NCI-H1105 (cell line): ENCODE measurements around the gene HRCT1.
"Not testable (repeated sequence)": the region's sequence is repeated elsewhere in the genome, so short reads cannot be mapped to it uniquely, and the experiment has no call there.

Experiments used
- DNase-seq: peaks from one replicate; lab custom pipeline; 2025; lab: John Stamatoyannopoulos, UW

Gene HRCT1

DNA sequence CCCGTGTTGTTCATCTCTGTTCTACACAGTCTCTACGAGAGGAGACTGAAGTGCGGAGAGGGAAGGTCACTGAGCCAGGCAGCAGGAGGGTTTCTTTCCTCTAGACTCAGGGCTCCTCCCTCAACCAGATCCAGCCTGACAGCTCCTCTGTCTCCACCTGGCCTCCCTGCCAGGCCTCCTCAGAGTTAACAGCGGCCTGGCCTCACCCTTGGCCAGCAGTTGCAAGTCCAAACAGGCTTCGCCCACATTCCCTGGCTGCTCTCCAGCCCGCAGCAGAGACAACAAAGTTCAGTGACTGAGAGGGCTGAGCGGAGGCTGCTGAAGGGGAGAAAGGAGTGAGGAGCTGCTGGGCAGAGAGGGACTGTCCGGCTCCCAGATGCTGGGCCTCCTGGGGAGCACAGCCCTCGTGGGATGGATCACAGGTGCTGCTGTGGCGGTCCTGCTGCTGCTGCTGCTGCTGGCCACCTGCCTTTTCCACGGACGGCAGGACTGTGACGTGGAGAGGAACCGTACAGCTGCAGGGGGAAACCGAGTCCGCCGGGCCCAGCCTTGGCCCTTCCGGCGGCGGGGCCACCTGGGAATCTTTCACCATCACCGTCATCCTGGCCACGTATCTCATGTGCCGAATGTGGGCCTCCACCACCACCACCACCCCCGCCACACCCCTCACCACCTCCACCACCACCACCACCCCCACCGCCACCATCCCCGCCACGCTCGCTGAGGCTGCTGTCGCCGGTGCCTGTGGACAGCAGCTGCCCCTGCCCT, at the start of gene HRCT1:
TSS of gene HRCT1 (plus strand) at position 291 of the 768 bp plus-strand sequence. CDS start at position 377, 86 bp downstream.
- DNase-seq = peak; percentile 85

DNA sequence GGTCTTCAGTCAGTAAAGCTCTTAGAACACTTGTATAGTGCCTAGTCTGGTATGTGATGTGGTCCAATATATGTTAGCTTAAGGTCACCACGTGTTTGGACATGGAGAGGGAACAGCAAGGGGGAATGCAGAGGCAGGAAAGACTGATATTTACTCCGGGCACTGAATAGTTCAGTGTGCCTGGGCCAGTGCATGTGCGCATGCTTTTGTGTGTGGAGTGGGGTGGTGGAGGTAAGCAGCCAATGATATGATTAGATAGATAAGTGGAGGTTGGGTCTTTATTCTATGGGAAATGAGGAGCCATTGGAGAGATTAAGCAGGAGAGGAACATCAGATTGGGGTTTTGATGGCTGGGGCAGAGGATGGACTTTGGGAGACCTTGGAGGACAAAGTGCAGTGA, 49.8 kb upstream of the HRCT1 start:
- DNase-seq = no peak

DNA sequence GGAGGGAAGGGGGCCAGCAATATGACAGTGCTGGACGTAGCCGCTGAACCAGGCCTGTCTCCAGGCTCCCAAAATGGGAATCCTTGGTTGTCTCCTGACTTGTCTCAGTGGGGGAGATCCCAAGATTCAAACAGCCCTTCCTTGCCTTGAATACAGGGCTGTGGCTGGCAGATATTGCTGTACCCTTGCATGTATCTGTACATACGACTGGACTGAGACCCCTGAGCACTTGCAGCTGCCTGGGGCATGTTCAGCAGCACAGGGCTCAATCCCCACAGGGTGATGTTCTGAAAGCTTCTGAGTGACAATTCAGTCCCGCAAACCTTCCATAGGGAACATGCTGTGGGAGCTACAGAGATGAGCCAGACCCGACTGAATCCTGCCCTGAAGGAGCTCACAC, 49.1 kb upstream of the HRCT1 start:
- DNase-seq = no peak

DNA sequence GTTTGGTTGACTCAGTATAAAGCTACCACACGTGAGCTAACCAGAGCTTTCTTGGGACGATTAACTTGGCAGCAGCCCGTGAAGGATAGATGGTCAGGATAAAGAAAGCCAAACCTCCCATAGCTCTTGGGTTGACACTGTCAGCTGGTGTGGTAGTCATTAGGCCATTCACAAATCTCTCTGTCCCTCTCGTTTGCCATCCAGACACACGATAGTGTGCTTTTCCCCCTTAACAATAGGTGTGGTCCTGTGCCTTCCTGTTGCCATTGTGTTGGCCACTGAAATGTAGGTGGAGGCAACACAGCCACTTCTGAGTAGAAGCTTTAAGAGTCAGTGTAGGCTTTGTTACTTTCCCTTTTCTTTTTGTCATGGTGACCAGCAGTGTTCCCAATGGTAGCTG, 47.5 kb upstream of the HRCT1 start:
- no peak for DNase-seq

DNA sequence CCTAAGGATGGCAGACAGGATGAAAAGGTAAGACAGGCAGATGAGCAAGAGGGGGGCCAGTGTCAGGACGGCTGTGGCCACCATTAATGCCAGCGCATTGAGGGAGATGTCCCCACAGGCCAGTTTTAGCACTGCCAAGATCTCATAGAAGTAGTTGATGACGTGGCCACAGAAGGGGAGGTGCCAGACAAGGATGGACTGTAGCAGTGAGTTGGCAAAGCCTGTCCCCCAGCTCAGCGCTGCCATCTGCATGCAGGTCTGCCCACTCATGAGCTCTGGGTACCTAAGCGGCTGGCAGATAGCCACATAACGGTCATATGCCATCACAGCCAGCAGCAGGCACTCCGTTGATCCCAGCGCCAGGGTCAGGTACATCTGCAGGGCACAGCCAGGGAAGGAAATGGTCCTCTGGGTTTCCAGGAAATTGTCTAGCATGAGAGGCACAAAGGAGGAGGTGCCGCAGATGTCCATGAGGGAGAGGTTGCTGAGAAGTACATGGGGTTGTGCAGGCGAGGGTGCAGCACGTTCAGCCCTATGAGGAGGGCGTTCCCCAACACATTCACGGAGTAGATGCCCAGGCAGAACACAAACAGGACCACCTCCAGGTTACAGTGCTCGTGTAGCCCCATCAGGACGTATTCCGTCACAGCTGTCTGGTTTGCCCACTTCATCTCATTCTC, 46.6 kb upstream of the HRCT1 start:
- peak; percentile 30 for DNase-seq

DNA sequence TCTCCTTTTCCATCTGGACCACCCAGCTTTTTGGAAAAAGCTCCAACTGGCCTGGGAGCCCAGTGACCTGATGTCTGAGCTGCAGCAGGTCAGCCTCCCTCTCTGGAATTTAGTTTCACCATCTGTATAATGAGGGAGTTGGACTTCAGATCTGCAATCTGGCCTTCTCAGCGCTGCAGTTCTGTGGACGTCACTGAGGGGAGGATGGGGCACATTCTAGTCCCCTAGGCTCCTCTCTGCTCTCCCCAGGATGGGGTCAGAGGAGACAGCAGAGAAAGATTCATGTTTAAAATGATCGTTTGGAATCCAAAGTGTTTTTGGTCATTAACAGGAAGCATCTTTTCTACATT, 46.0 kb upstream of the HRCT1 start:
- DNase-seq = no peak

DNA sequence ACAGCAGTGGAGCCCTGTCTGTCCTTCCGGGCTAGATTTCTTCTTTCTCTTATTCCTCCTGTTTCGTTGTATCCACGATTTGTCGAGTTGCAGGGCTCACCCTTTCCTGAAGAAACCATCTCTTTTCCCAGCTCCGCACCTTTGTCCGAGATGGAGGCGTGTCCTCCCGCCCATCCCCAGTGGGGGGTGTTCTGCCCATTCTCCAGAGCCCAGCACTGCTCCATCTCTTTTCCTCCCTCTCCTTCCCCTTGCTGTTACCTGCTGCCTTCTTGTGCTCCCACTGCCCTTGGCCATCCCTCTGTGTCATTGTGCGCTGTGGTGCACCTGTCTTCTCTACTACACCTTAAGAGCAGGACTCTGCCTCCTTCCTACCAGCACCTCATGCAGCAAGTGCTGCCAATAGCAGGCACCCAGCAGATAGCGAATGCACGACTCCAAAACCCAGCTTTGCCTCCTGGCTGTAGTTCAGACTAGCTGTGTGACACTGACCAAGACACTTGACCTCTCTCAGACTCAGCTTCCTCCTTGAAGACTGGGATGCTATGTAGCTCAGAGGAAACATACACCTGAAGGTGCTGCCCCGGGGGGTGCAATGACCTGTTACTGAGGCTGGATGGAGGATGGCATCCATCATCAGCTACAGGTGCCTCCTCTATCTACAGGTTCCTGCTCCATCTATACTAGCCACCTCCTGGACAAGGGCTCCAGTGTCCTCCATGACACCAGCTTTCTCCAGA, 44.7 kb upstream of the HRCT1 start:
- no peak for DNase-seq

DNA sequence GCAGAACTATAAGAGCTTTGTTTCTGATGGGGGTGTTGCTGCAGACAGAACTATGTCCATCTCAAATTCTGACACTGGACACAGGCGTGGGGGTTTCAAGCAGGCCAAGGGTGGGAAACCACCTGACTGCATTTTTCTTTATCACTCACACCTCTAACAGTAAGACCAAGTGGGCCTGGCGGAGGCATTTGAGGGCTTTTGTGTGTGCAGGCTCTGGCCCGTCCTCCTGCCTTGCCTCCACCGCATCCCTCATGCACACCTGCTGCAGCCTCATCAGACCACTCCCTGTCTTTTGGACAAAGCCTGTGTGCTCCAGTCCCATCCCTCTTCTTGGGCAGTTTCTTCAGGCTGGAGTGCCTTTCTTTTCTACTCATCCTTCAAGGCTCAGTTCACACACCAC, 43.7 kb upstream of the HRCT1 start:
- DNase-seq = no peak

DNA sequence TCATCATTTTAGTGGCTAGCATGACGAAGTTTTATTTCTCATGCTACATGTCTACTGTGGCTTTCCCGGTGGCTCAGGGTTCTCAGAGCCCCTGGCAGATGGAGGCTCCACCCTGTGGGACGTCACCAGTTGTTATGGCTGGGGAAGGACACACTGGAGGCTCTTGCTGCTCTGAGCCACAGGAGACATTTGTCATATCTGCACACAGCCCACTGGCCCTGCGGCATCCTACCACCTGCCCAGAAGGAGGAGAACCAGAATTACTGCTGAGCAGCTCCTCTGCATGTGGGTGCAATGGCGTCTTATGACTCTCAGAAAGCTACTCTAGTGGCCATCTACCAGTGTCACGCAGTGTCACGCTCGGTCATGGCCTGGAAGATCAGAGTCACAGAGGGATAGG, 42.4 kb upstream of the HRCT1 start:
- no peak for DNase-seq

DNA sequence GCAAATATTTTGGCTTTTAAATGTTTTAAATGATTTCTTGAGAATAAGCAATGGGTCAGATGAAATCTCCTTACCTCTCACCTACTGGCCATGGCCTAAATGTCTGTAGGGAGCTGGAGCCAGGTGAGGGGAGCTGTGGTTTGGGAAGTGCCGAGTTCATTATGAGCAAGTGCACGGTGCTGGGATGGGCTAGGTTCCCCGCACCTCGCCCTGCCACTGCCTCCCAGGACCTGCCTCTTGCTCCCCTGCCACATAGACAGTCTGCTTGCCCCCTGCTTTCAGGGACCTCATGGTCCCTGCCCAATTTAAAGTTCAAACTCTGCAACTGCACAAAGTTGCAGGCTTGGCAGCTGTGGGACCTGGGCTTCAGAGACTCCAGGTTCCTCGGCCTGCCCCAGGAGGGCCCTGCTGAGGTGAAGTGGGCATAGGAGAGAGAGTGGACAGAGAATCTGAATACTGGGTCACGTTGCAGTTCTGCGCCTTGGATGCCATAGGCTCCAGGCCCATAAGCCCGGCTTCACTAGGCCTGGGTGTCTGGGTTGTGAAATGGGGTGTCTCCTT, 41.2 kb upstream of the HRCT1 start:
- DNase-seq = no peak

DNA sequence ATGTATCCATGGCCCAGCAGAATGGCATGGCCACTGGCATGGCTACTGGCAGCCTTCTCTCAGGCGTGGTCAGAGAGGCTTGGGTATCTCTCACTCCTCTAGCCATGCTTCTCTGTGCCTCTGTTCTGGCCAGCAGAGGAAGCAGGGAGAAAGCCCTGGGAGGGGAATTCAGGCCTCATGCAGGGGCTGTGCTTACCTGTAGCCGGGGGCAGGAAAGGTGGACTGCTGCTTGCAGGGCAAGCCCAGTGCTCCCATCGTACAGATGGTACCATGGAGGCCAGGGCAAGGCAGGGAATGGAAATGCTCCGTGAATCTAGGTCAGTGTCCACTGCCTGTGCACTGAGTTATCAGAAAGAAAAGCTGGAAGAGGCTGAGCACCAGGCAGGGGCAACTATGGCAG, 38.5 kb upstream of the HRCT1 start:
- no peak for DNase-seq

DNA sequence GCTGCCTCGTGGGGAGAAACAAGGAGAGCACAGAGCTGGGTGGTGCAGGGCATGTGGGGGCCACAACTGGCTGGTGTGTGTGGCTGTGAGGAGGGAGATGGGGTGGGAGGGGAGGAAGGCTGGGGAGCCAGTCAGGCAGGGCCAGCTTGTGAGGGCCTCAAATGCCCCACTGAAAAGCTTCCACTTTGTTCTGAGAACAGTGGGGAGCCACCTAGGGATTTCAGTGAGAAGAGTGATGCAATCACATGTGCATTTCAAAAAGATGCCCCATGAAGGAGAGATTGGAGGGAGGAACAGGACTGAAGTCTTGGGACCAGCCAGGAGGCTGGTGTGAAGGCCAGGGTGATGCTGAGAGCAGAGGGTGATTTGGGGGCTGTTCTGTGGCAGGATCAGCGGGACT, 37.1 kb upstream of the HRCT1 start:
- DNase-seq = no peak

DNA sequence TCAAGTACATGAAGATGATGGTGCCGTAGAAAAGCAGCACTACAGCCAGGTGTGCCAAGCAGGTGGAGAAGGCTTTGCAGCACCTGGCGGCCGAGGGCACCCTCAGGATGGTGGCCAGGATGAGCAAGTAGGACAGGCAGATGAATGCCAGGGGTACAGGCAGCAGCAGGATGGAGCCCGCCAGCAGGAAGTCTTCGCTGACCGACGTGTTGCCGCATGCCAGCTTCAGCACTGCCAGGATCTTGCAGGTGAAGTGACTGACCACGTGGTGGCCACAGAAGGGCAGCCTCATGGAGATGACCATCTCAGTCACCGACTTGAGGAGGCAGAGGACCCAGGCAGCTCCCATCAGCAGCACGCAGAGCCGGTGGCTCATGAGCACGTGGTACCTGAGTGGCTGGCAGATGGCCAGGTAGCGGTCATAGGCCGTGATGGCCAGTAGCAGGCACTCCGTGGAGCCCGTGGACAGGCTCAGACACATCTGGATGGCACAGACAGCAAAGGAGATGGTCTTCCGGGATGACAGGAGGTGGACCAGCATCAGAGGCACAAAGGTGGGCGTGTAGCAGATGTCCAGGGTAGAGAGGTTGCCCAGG, 36.3 kb upstream of the HRCT1 start:
- DNase-seq = no peak

DNA sequence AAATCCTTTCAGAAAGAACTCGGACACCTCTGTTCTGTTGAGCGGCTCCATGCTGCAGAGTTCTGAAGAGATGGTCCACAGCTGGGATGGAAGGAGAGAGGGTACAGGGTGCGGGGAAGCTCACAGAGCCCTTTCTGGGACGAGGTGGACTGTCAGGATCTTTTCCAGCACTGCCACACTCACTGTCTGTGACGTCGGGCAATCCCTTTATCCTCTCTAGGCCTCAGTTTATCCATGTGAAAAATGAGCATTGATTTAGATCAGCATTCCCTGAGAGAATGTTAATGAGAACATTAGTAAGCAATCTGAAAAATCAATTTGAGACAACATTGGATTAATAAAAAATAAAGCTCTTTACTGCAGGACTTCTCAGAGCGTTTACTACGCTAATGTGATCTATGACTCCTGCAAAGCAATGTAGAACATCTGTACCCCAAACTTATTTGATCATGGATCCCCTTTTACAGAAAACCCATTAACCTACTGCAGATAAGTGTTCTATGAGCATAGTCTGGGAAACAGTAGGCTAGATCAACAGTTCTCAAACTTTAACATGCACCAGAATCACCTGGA, 35.6 kb upstream of the HRCT1 start, which contains the start of gene OR13J1:
TSS of gene OR13J1 (minus strand) at position 51 of the 573 bp plus-strand sequence. CDS start at position 51, 0 bp downstream.
- no peak for DNase-seq

DNA sequence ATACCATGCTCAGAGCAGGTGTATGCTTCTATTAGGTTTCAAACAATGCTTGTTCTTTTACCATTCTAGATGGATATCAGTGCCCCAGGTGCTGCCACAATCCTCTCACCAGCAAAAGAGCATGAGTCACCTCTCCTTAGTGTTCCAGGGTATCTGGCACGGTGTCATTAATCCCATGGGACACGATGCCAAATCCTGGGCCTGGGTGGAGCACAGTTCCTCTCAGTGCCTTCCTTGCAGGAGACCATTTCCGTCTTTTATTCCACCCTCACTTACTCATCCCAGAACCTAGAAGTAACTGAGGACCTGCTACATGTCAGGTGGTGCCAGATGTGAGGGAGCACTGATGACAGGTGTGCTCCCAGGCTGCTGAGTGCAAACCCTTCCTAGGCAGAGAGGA, 34.5 kb upstream of the HRCT1 start:
- DNase-seq = no peak

DNA sequence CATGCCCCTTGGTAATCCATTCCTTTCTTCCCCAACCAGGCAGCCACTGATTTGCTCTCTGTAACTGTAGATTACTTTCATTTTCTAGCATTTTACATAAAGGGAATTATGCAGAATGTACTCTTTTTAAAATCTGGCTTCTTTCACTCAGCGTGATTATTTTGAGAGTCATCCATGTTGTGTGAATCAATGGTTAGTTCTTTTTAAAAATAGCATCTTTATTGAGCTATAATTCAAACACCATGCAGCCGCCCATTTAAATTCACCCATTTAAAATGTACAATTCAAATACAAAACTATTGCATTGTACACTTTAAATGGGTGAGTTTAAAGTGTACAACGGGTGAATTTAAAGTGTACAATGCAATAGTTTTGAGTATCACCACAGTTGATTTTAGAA, 33.5 kb upstream of the HRCT1 start:
- DNase-seq = no peak

DNA sequence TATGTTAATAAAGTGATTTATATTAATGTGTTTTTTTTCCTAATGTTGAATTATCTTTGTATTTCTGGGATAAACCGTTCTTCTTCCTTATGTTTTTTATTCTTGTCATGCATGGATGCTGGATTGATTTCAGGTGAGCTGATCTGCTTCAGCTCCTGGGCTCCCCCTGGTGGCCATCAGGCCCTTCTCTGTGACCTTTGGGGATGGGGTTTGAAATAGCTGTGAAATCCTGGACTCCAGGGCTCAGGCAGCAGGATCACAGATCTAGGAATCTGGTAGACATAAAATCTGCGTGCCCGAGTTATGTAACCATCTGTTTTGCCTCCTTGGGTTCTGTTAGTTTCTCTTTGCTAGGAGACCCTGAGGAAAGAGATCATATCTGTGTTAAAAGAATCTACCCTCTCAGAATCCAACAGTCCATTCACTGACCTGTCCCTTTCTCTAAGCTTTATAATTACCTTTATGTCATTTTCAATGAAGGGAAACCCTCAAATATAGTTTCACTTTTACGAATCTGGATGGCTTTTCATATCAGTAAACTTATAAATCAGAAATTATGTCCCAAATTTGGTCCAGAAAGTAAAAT, 23.6 kb upstream of the HRCT1 start:
- DNase-seq = peak; percentile 68

DNA sequence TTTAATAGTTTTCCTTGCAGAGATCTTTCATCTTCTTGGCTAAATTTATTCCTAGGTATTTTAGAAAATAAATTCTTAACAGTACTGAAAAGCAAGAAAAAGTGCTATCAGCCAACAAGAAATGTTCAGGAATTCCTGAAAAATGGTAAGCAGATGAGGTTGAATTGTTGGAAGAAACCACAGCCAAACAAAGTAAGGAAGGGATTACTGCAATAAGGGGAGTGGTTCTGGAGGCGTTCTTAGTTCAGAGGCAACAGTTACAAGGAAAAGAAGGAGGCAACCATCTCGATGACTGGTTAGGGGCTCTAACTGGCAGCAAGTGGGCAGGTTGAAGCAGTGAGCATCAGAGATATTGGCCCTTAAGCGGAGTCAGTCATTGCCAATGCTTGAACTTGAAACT, 23.0 kb upstream of the HRCT1 start:
- no peak for DNase-seq

DNA sequence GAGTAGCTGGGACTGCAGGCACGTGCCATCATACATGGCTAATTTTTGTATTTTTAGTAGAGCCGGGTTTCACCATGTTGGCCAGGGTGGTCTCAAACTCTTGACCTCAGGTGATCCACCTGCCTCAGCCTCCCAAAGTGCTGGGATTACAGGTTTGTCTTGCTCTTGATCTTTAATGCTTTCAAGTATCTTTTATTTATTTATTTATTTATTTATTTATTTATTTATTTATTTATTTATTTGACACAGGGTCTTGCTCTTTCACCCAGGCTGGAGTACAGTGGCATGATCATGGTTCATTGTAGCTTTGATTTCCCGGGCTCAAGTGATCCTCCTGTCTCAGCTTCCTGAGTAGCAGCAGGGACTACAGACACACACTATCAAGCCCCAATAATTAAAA, 21.1 kb upstream of the HRCT1 start:
- DNase-seq = not testable (repeated sequence)

DNA sequence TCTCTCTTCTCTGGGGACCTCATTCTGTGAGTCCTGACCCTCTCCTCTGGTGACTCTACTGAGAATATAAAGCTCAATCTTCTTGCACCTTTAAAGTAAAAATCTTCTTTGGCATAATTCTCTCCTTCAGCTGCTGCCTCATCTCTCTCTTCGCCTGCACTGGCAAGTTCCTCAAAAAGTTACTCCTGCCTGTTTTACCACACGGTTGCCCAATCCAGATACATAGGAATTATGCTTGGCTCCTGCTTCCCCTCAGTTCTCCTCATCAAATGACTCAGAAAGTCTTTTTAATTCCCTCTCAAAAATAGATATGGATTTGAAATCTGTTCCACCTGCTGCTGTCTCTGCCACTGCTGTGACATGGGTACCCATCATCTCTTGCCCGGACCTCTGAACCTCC, 14.4 kb upstream of the HRCT1 start:
- DNase-seq = no peak

DNA sequence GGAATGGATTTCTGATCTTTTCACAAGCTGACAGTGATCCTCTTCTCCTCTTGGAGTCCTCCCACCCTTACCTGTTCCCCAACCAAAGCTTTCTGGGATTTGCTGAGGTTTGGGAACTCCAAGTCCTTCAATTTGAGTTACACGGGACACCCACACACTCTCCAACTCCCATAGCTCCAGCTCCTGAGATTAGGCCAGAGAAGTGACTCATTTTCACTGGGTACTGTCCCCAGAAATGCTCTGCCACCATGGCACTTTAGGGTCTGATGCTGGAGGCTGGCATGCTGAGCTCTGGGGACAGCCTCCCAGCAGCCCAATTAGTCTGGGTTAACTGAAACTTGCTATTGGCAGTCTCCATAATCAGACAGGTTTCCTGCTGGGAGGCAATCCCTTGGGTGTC, 14.0 kb upstream of the HRCT1 start:
- DNase-seq = no peak

DNA sequence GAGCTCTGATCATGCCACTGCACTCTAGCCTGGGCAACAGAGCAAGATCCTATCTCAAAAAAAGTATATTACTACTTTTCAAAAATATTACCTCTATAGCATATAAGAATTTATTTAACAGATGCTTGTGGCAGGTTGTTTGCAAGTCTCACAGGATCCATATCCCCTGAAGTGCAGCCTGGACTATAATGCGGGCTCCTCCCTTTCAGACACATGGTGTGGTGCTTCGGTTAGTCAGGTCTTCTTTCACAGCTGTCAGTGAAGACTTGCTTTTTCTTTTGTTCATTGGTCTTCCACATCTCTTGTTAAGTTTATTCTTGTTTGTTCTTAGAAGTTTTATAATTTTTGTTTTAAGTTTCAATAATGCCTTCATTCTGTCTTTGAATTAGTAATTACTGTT, 9.4 kb upstream of the HRCT1 start:
- no peak for DNase-seq
